ENCODE results near the gene SPAG9.

The SPAG9 gene

DNA sequence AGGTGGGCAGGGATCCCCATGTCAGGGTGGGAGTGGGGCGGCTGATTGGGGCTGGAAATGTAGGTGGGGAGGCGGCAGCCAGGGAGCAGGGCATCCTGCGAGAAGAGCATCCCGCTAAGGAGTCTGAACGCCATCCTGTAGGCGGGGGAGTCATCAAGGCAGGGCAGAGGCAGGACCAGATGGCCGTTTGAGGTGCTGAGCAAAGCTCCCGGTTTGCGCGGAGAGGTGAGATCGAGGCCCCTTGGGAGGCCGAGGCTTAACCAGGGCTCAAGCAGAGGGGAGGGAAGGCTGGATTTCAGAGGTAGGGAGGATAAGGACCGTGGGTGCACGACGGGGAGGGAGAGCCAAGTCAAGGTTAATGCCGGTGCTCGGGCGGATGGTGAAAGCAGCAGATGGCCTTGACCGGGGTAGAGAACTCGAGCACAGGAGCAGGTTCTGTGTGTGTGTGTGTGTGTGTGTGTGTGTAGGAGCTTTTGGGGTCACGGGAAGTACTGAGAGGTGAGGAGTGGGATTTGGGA lies 45.1 kb upstream of the SPAG9 start (continued):
- TF ChIP-seq ZFP69B (tag by site-specific recombination; IDR thresholded peaks at IDR 0.05) (peak; percentile 44; the same call in 1 of the 2 replicates), HOXD13 (CRISPR knock-in tag; IDR thresholded peaks at IDR 0.05; ENCODE audit: borderline replicate concordance) (no peak), SP2 (tag by site-specific recombination; IDR thresholded peaks at IDR 0.05) (peak; percentile 53; the same call in 1 of the 2 replicates), ZNF335 (tag by site-specific recombination; conservative IDR thresholded peaks at IDR 0.05) (peak; percentile 96), RBAK (tag by site-specific recombination; IDR thresholded peaks at IDR 0.05) (no peak), ZFHX2 (tag by site-specific recombination; conservative IDR thresholded peaks at IDR 0.05) (peak; percentile 86), ZNF560 (tag by site-specific recombination; IDR thresholded peaks at IDR 0.05; ENCODE audit: borderline replicate concordance) (no peak), ZNF391 (tag by site-specific recombination; IDR thresholded peaks at IDR 0.05; ENCODE audit: borderline replicate concordance, low read depth) (peak; percentile 84; the same call in 1 of the 2 replicates), ZNF843 (tag by site-specific recombination; IDR thresholded peaks at IDR 0.05) (peak; percentile 66), GLI4 (tag by site-specific recombination; IDR thresholded peaks at IDR 0.05) (peak; percentile 82), ZNF202 (tag by site-specific recombination; IDR thresholded peaks at IDR 0.05; ENCODE audit: borderline replicate concordance) (no peak), ZNF777 (tag by site-specific recombination; IDR thresholded peaks at IDR 0.05; ENCODE audit: borderline replicate concordance) (peak; percentile 97), ZNF76 (tag by site-specific recombination; IDR thresholded peaks at IDR 0.05; ENCODE audit: borderline replicate concordance, low read depth) (peak; percentile 60), ZBTB48 (tag by site-specific recombination; IDR thresholded peaks at IDR 0.05) (peak; percentile 82)
- TF ChIP-seq, protein P1, sequence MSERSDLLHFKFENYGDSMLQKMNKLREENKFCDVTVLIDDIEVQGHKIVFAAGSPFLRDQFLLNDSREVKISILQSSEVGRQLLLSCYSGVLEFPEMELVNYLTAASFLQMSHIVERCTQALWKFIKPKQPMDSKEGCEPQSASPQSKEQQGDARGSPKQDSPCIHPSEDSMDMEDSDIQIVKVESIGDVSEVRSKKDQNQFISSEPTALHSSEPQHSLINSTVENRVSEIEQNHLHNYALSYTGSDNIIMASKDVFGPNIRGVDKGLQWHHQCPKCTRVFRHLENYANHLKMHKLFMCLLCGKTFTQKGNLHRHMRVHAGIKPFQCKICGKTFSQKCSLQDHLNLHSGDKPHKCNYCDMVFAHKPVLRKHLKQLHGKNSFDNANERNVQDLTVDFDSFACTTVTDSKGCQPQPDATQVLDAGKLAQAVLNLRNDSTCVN (tag by site-specific recombination; optimal IDR thresholded peaks at IDR 0.05), result peak; percentile 36
- TF ChIP-seq, protein P2, sequence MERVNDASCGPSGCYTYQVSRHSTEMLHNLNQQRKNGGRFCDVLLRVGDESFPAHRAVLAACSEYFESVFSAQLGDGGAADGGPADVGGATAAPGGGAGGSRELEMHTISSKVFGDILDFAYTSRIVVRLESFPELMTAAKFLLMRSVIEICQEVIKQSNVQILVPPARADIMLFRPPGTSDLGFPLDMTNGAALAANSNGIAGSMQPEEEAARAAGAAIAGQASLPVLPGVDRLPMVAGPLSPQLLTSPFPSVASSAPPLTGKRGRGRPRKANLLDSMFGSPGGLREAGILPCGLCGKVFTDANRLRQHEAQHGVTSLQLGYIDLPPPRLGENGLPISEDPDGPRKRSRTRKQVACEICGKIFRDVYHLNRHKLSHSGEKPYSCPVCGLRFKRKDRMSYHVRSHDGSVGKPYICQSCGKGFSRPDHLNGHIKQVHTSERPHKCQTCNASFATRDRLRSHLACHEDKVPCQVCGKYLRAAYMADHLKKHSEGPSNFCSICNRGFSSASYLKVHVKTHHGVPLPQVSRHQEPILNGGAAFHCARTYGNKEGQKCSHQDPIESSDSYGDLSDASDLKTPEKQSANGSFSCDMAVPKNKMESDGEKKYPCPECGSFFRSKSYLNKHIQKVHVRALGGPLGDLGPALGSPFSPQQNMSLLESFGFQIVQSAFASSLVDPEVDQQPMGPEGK (tag by site-specific recombination; IDR thresholded peaks at IDR 0.05), result peak; percentile 63; the same call in 1 of the 2 replicates
- TF ChIP-seq, protein P3, sequence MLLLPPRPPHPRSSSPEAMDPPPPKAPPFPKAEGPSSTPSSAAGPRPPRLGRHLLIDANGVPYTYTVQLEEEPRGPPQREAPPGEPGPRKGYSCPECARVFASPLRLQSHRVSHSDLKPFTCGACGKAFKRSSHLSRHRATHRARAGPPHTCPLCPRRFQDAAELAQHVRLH (tag by site-specific recombination; IDR thresholded peaks at IDR 0.05), result peak; percentile 31; the same call in 1 of the 2 replicates
- TF ChIP-seq, protein P4, sequence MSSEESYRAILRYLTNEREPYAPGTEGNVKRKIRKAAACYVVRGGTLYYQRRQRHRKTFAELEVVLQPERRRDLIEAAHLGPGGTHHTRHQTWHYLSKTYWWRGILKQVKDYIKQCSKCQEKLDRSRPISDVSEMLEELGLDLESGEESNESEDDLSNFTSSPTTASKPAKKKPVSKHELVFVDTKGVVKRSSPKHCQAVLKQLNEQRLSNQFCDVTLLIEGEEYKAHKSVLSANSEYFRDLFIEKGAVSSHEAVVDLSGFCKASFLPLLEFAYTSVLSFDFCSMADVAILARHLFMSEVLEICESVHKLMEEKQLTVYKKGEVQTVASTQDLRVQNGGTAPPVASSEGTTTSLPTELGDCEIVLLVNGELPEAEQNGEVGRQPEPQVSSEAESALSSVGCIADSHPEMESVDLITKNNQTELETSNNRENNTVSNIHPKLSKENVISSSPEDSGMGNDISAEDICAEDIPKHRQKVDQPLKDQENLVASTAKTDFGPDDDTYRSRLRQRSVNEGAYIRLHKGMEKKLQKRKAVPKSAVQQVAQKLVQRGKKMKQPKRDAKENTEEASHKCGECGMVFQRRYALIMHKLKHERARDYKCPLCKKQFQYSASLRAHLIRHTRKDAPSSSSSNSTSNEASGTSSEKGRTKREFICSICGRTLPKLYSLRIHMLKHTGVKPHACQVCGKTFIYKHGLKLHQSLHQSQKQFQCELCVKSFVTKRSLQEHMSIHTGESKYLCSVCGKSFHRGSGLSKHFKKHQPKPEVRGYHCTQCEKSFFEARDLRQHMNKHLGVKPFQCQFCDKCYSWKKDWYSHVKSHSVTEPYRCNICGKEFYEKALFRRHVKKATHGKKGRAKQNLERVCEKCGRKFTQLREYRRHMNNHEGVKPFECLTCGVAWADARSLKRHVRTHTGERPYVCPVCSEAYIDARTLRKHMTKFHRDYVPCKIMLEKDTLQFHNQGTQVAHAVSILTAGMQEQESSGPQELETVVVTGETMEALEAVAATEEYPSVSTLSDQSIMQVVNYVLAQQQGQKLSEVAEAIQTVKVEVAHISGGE (tag by site-specific recombination; conservative IDR thresholded peaks at IDR 0.05; ENCODE audit: low read depth), result peak; percentile 81
- TF ChIP-seq, protein P5, sequence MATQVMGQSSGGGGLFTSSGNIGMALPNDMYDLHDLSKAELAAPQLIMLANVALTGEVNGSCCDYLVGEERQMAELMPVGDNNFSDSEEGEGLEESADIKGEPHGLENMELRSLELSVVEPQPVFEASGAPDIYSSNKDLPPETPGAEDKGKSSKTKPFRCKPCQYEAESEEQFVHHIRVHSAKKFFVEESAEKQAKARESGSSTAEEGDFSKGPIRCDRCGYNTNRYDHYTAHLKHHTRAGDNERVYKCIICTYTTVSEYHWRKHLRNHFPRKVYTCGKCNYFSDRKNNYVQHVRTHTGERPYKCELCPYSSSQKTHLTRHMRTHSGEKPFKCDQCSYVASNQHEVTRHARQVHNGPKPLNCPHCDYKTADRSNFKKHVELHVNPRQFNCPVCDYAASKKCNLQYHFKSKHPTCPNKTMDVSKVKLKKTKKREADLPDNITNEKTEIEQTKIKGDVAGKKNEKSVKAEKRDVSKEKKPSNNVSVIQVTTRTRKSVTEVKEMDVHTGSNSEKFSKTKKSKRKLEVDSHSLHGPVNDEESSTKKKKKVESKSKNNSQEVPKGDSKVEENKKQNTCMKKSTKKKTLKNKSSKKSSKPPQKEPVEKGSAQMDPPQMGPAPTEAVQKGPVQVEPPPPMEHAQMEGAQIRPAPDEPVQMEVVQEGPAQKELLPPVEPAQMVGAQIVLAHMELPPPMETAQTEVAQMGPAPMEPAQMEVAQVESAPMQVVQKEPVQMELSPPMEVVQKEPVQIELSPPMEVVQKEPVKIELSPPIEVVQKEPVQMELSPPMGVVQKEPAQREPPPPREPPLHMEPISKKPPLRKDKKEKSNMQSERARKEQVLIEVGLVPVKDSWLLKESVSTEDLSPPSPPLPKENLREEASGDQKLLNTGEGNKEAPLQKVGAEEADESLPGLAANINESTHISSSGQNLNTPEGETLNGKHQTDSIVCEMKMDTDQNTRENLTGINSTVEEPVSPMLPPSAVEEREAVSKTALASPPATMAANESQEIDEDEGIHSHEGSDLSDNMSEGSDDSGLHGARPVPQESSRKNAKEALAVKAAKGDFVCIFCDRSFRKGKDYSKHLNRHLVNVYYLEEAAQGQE (tag by site-specific recombination; IDR thresholded peaks at IDR 0.05), result 0 out of 2 replicates have a peak, but pooled peaks have one; percentile 50
- TF ChIP-seq, protein P6, sequence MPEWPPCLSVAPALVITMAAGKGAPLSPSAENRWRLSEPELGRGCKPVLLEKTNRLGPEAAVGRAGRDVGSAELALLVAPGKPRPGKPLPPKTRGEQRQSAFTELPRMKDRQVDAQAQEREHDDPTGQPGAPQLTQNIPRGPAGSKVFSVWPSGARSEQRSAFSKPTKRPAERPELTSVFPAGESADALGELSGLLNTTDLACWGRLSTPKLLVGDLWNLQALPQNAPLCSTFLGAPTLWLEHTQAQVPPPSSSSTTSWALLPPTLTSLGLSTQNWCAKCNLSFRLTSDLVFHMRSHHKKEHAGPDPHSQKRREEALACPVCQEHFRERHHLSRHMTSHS (tag by site-specific recombination; IDR thresholded peaks at IDR 0.05), result no peak
- TF ChIP-seq, protein P7, sequence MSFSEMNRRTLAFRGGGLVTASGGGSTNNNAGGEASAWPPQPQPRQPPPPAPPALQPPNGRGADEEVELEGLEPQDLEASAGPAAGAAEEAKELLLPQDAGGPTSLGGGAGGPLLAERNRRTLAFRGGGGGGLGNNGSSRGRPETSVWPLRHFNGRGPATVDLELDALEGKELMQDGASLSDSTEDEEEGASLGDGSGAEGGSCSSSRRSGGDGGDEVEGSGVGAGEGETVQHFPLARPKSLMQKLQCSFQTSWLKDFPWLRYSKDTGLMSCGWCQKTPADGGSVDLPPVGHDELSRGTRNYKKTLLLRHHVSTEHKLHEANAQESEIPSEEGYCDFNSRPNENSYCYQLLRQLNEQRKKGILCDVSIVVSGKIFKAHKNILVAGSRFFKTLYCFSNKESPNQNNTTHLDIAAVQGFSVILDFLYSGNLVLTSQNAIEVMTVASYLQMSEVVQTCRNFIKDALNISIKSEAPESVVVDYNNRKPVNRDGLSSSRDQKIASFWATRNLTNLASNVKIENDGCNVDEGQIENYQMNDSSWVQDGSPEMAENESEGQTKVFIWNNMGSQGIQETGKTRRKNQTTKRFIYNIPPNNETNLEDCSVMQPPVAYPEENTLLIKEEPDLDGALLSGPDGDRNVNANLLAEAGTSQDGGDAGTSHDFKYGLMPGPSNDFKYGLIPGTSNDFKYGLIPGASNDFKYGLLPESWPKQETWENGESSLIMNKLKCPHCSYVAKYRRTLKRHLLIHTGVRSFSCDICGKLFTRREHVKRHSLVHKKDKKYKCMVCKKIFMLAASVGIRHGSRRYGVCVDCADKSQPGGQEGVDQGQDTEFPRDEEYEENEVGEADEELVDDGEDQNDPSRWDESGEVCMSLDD (tag by site-specific recombination; IDR thresholded peaks at IDR 0.05), result peak; percentile 67
- TF ChIP-seq, protein P8, sequence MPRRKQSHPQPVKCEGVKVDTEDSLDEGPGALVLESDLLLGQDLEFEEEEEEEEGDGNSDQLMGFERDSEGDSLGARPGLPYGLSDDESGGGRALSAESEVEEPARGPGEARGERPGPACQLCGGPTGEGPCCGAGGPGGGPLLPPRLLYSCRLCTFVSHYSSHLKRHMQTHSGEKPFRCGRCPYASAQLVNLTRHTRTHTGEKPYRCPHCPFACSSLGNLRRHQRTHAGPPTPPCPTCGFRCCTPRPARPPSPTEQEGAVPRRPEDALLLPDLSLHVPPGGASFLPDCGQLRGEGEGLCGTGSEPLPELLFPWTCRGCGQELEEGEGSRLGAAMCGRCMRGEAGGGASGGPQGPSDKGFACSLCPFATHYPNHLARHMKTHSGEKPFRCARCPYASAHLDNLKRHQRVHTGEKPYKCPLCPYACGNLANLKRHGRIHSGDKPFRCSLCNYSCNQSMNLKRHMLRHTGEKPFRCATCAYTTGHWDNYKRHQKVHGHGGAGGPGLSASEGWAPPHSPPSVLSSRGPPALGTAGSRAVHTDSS (tag by site-specific recombination; IDR thresholded peaks at IDR 0.05), result no peak
